Measurements from ENCODE around the gene STN1.

STN1 gene

DNA sequence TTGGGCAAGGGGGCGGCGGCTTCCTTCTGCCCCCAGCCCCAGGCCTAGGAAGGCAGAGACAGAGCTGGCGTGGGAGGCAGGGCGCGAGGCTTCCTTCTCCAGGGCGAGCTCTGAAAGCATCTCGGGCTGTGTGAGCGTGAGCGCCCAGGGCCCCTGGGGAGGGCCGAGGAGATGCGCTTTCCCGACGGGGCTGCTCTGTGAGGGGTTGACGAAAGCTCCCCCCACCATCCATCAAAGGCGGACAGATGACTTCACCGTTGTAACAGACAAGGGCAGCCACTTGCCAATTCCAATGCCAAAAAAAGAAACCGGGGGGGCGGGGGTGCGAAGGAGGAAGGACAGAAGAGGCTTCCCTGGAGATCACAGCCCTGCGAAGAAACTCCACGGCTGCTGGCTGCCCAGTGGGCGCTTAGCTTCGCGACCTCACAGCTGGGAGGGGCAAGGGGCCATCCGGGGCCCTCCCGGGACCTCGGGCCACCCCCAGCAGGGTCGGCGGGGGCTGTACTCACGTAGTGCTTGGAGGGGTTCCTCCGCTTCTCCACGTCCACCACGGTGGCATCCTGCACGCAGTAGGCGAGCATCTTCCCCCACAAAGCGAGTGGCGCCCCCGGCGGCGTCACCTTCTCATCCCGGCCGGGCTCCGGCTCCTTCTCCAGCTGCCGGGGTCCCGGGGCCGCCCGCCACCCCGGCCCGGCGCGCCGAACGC lies 63.1 kb downstream of the STN1 start:
- TF ChIP-seq TCF12 (IDR thresholded peaks at IDR 0.05; ENCODE audit: low read depth) (no peak), TAF1 (IDR thresholded peaks at IDR 0.05; ENCODE audit: low read depth) (no peak), RAD21 (IDR thresholded peaks at IDR 0.05; ENCODE audit: low read depth) (no peak), CREB1 (IDR thresholded peaks at IDR 0.05; ENCODE audit: low read depth) (no peak), TEAD4 (IDR thresholded peaks at IDR 0.05) (no peak), NFIC (IDR thresholded peaks at IDR 0.05) (no peak), CEBPB (IDR thresholded peaks at IDR 0.05) (no peak), ZBTB7A (IDR thresholded peaks at IDR 0.05; ENCODE audit: low read depth) (no peak), EGR1 (IDR thresholded peaks at IDR 0.05) (no peak), FOXM1 (IDR thresholded peaks at IDR 0.05; ENCODE audit: borderline replicate concordance, low read depth) (no peak), MAX (IDR thresholded peaks at IDR 0.05) (no peak)
- TF ChIP-seq, protein P1, sequence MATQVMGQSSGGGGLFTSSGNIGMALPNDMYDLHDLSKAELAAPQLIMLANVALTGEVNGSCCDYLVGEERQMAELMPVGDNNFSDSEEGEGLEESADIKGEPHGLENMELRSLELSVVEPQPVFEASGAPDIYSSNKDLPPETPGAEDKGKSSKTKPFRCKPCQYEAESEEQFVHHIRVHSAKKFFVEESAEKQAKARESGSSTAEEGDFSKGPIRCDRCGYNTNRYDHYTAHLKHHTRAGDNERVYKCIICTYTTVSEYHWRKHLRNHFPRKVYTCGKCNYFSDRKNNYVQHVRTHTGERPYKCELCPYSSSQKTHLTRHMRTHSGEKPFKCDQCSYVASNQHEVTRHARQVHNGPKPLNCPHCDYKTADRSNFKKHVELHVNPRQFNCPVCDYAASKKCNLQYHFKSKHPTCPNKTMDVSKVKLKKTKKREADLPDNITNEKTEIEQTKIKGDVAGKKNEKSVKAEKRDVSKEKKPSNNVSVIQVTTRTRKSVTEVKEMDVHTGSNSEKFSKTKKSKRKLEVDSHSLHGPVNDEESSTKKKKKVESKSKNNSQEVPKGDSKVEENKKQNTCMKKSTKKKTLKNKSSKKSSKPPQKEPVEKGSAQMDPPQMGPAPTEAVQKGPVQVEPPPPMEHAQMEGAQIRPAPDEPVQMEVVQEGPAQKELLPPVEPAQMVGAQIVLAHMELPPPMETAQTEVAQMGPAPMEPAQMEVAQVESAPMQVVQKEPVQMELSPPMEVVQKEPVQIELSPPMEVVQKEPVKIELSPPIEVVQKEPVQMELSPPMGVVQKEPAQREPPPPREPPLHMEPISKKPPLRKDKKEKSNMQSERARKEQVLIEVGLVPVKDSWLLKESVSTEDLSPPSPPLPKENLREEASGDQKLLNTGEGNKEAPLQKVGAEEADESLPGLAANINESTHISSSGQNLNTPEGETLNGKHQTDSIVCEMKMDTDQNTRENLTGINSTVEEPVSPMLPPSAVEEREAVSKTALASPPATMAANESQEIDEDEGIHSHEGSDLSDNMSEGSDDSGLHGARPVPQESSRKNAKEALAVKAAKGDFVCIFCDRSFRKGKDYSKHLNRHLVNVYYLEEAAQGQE (IDR thresholded peaks at IDR 0.05; ENCODE audit: low read depth), result no peak

- TF ChIP-seq TAF1 (IDR thresholded peaks at IDR 0.05; ENCODE audit: low read depth), result no peak
- TF ChIP-seq FOXM1 (IDR thresholded peaks at IDR 0.05; ENCODE audit: borderline replicate concordance, low read depth), result no peak
- TF ChIP-seq TCF12 (IDR thresholded peaks at IDR 0.05; ENCODE audit: low read depth), result no peak
- no peak for TF ChIP-seq EP300 (IDR thresholded peaks at IDR 0.05; ENCODE audit: borderline replicate concordance)
- TF ChIP-seq RAD21 (IDR thresholded peaks at IDR 0.05; ENCODE audit: low read depth), result no peak
- no peak for TF ChIP-seq ZBTB7A (IDR thresholded peaks at IDR 0.05; ENCODE audit: low read depth)
- TF ChIP-seq CEBPB (IDR thresholded peaks at IDR 0.05), result no peak
- TF ChIP-seq, protein P2, sequence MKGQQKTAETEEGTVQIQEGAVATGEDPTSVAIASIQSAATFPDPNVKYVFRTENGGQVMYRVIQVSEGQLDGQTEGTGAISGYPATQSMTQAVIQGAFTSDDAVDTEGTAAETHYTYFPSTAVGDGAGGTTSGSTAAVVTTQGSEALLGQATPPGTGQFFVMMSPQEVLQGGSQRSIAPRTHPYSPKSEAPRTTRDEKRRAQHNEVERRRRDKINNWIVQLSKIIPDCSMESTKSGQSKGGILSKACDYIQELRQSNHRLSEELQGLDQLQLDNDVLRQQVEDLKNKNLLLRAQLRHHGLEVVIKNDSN (IDR thresholded peaks at IDR 0.05), result no peak
- no peak for TF ChIP-seq YY1 (IDR thresholded peaks at IDR 0.05; ENCODE audit: low read depth)
- TF ChIP-seq TEAD4 (IDR thresholded peaks at IDR 0.05), result no peak
- TF ChIP-seq MAX (IDR thresholded peaks at IDR 0.05), result no peak
- no peak for TF ChIP-seq CREB1 (IDR thresholded peaks at IDR 0.05; ENCODE audit: low read depth)
- no peak for TF ChIP-seq NFIC (IDR thresholded peaks at IDR 0.05)
These were observed 63.7 kb downstream of the STN1 start for GRCh38 chr10:103854265-103854685.

DNA sequence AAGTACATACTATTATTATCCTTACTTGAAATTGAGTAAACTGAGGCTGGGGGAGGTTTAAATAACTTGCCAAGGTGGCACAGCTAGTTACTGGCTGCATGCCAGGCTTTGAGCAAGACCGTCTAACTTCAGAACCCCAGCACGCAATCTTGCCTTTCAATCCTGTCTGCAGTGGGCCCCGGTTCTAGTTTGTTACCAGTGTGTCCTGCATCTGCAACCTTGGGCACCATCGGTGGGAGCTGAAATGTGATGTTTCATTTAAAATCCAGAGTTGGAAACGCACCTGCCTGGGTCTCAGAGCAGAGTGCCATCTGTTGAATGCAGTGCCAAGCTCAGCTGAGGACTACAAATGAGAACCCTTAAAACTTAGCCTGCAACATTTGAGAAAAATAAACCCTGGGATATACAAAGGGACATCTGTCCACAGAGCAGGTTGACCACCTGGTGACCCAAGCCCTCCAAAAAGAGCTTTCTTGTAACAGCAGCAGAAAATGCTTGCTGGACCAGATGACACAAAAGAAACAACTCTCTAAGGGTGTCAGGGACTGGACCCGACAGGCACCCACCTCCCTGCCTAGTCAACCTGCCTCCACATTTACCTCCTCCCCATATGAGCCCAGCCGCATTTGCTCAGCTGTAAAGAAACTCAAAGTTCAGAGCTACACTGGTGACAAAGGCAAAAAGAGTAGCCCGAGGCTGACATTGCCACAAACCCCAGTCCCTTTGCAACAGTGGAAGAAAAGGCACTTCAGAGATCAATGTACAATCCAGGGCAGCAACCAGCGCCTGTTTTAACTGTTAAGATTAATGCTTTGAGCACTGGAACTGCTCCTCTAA lies 64.3 kb downstream of the STN1 start:
- TF ChIP-seq YY1 (IDR thresholded peaks at IDR 0.05; ENCODE audit: low read depth) (no peak), TEAD4 (IDR thresholded peaks at IDR 0.05) (no peak), CEBPB (IDR thresholded peaks at IDR 0.05) (no peak), FOXM1 (IDR thresholded peaks at IDR 0.05; ENCODE audit: borderline replicate concordance, low read depth) (no peak), ZBTB7A (IDR thresholded peaks at IDR 0.05; ENCODE audit: low read depth) (no peak), TAF1 (IDR thresholded peaks at IDR 0.05; ENCODE audit: low read depth) (no peak), MAX (IDR thresholded peaks at IDR 0.05) (no peak), RAD21 (IDR thresholded peaks at IDR 0.05; ENCODE audit: low read depth) (no peak), EP300 (IDR thresholded peaks at IDR 0.05; ENCODE audit: borderline replicate concordance) (no peak), TCF12 (IDR thresholded peaks at IDR 0.05; ENCODE audit: low read depth) (no peak), EGR1 (IDR thresholded peaks at IDR 0.05) (no peak), CREB1 (IDR thresholded peaks at IDR 0.05; ENCODE audit: low read depth) (no peak), NFIC (IDR thresholded peaks at IDR 0.05) (no peak)
- TF ChIP-seq, protein P2 (IDR thresholded peaks at IDR 0.05), result no peak
- TF ChIP-seq, protein P1 (IDR thresholded peaks at IDR 0.05; ENCODE audit: low read depth), result no peak

DNA sequence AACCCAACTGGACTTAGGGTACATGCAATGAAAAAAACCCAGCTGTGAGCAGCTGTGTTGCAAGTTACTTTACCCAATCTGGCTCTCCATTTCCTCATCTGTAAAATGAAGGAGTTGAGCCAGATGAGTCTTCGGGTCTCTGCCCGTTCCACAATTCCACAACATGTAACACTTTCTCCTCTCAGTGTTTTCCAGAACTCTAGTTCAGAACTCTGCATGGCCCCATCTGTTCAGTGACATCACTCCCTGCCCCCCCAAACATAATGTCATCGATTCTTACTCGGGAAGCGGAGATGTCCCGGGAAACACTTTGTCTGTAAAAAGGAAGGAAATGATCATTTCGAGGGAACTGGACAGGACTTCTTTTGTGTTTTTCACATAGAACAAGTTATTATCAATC lies 65.1 kb downstream of the STN1 start:
- TF ChIP-seq CREB1 (IDR thresholded peaks at IDR 0.05; ENCODE audit: low read depth) (no peak), TAF1 (IDR thresholded peaks at IDR 0.05; ENCODE audit: low read depth) (no peak), TEAD4 (IDR thresholded peaks at IDR 0.05) (no peak), YY1 (IDR thresholded peaks at IDR 0.05; ENCODE audit: low read depth) (no peak), EP300 (IDR thresholded peaks at IDR 0.05; ENCODE audit: borderline replicate concordance) (no peak), CEBPB (IDR thresholded peaks at IDR 0.05) (no peak), NFIC (IDR thresholded peaks at IDR 0.05) (no peak), FOXM1 (IDR thresholded peaks at IDR 0.05; ENCODE audit: borderline replicate concordance, low read depth) (no peak), RAD21 (IDR thresholded peaks at IDR 0.05; ENCODE audit: low read depth) (no peak), TCF12 (IDR thresholded peaks at IDR 0.05; ENCODE audit: low read depth) (no peak), MAX (IDR thresholded peaks at IDR 0.05) (no peak), ZBTB7A (IDR thresholded peaks at IDR 0.05; ENCODE audit: low read depth) (no peak), EGR1 (IDR thresholded peaks at IDR 0.05) (no peak)
- TF ChIP-seq, protein P1 (IDR thresholded peaks at IDR 0.05; ENCODE audit: low read depth), result no peak
- TF ChIP-seq, protein P2 (IDR thresholded peaks at IDR 0.05), result no peak
